Cardiac muscle cell (in vitro differentiated cells and primary cell): ENCODE data around the gene DOHH. TPM values are rescaled to one million over a fixed set of nuclear protein-coding genes. Genes with fewer than 3 reads are reported as not detected.

Experiments
- DNase-seq, 2 donors: peaks; one replicate each; pipeline versions ENCODE4 v3.0.0 to v3.0.0-alpha.2; 2010 to 2017; ENCODE audit warnings: low read depth in 1 of 2, low spot score in 1 of 2
- H3K27ac ChIP-seq: fragments of 200-600 bp; sonication (generic); 2 replicates; pipeline ENCODE4 v1.5.1; 2016
- H3K27me3 ChIP-seq: fragments of 200-600 bp; sonication (generic); 2 replicates; pipeline ENCODE4 v1.6.0; 2016; ENCODE audit warnings: control low read depth
- H3K36me3 ChIP-seq: fragments of 200-600 bp; sonication (generic); 2 replicates; pipeline ENCODE4 v1.5.1; 2016; ENCODE audit warnings: control low read depth
- H3K4me1 ChIP-seq: fragments of 200-600 bp; sonication (generic); 2 replicates; pipeline ENCODE4 v1.8.1; 2017; ENCODE audit warnings: low read depth, mild to moderate bottlenecking, mixed run types
- H3K4me3 ChIP-seq: fragments of 200-600 bp; sonication (generic); 2 replicates; pipeline ENCODE4 v1.5.1; 2016; ENCODE audit warnings: mild to moderate bottlenecking
- H3K9me3 ChIP-seq: fragments of 200-600 bp; sonication (generic); 2 replicates; pipeline ENCODE4 v1.5.1; 2017; ENCODE audit warnings: low read depth, mild to moderate bottlenecking, control low read depth
- CTCF ChIP-seq: IDR thresholded peaks from 2 replicates; pipeline ENCODE4 v1.5.1; 2012; ENCODE audit warnings: low read depth, mild to moderate bottlenecking, low read length
- polyA plus RNA-seq: library from polyadenylated mRNA; unstranded; fragments of >200 nt; fragmentation: Nextera tagmentation; extraction: Ambion mirVana; gene quantifications from 2 replicates; pipeline ENCODE4 v1.2.1, GENCODE V29; 2016
- total RNA-seq: library from RNA; depleted of rRNA; stranded (reverse); fragments of >200 nt; gene quantifications from 2 replicates; pipeline ENCODE4 v1.2.3, GENCODE V29; 2016

Gene DOHH
- total and polyA plus RNA-seq, 2 experiments from 2014 or later, result 16.2 to 21.0 TPM

- peak within 1 kb of the TSS; percentile 81 for H3K27ac ChIP-seq
- H3K27me3 ChIP-seq, result no peaks in the 10 kb centered on the region
- no peaks in the 10 kb centered on the region for H3K9me3 ChIP-seq
These were observed 5.3 kb upstream of the DOHH start, which contains the start of gene FZR1 for GRCh38 chr19:3505598-3506383. FZR1 (plus strand) TSS chr19:3506311; CDS start chr19:3522990, 16,679 bp downstream.

GRCh38 chr19:3504735-3505134, 4.3 kb upstream of the DOHH start:
- no peak overlapping the region for H3K27ac ChIP-seq
- H3K9me3 ChIP-seq, result no peaks in the 10 kb centered on the region
- no peak overlapping the region for H3K4me3 ChIP-seq
- no peaks in the 10 kb centered on the region for H3K27me3 ChIP-seq
- no peaks in the 10 kb centered on the region for H3K36me3 ChIP-seq
- peak in 1 of 2 donors; percentile 39 for DNase-seq
- no peak for TF ChIP-seq CTCF
- peaks cover under 1% of the 10 kb centered on the region for H3K4me1 ChIP-seq

More at GRCh38 chr19:3505598-3506383, 5.3 kb upstream of the DOHH start, which contains the start of gene FZR1:
- peak; percentile 99 for DNase-seq
- H3K4me3 ChIP-seq, result peak within 1 kb of the TSS; percentile 98
- no peak for TF ChIP-seq CTCF
- no peaks in the 10 kb centered on the region for H3K36me3 ChIP-seq
- no peaks in the 10 kb centered on the region for H3K4me1 ChIP-seq

- H3K27me3 ChIP-seq, result no peaks in the 10 kb centered on the region
- TF ChIP-seq CTCF, result no peak
- peaks cover 4% of the 10 kb centered on the region for H3K4me1 ChIP-seq
- H3K9me3 ChIP-seq, result no peaks in the 10 kb centered on the region
- H3K4me3 ChIP-seq, result no peak overlapping the region
- H3K36me3 ChIP-seq, result no peaks in the 10 kb centered on the region
- no peak overlapping the region for H3K27ac ChIP-seq
- DNase-seq, result peak in 1 of 2 donors; percentile 51
These were observed 2.6 kb upstream of the DOHH start for GRCh38 chr19:3503036-3503572.

- Histone ChIP-seq H3K4me3 (no peak overlapping the region), H3K9me3 (no peaks in the 10 kb centered on the region), H3K27me3 (no peaks in the 10 kb centered on the region), H3K36me3 (no peaks in the 10 kb centered on the region), H3K4me1 (peaks cover 4% of the 10 kb centered on the region), H3K27ac (no peak overlapping the region)
- TF ChIP-seq CTCF, result no peak
- no peak for DNase-seq
These were observed 1.3 kb upstream of the DOHH start for GRCh38 chr19:3501780-3502179.

- Histone ChIP-seq H3K4me1 (peaks cover 4% of the 10 kb centered on the region), H3K27me3 (no peaks in the 10 kb centered on the region), H3K4me3 (peak overlapping the region; percentile 83), H3K9me3 (no peaks in the 10 kb centered on the region), H3K27ac (peak overlapping the region; percentile 96), H3K36me3 (peaks cover 5% of the 10 kb centered on the region)
- no peak for DNase-seq
- no peak for TF ChIP-seq CTCF
These were observed 591 bp downstream of the DOHH start for GRCh38 chr19:3499738-3500428.
